HepG2 (cell line): ENCODE measurements around the gene CEBPB. TPM values are rescaled to one million over a fixed set of nuclear protein-coding genes. Genes with fewer than 3 reads are reported as not detected.

Experiments
- FOSL1 ChIP-seq: sonication (generic); formaldehyde crosslinking; IDR thresholded peaks from 2 replicates; pipeline ENCODE4 v1.9.0; 2021; ENCODE audit warnings: missing genetic modification reagents, borderline replicate concordance
- KIAA2018 ChIP-seq: sonication (generic); formaldehyde crosslinking; IDR thresholded peaks from 2 replicates; pipeline ENCODE4 v1.5.0; 2020; ENCODE audit warnings: mild to moderate bottlenecking, missing genetic modification reagents, borderline replicate concordance
- MTA1 ChIP-seq: sonication (generic); formaldehyde crosslinking; IDR thresholded peaks from 2 replicates; pipeline ENCODE4 v1.4.0; 2020; ENCODE audit warnings: missing genetic modification reagents, mild to moderate bottlenecking, borderline replicate concordance
- NFRKB ChIP-seq: fragments of 450-650 bp; IDR thresholded peaks from 2 replicates; pipeline ENCODE4 v1.6.1; 2017
- PCBP2 ChIP-seq: fragments of 200-400 bp; formaldehyde crosslinking; optimal IDR thresholded peaks from 2 replicates; pipeline ENCODE3; 2018; ENCODE audit warnings: low read length, low read depth; ENCODE audit not compliant: poor library complexity, severe bottlenecking
- POGZ ChIP-seq: sonication (generic); formaldehyde crosslinking; IDR thresholded peaks from 2 replicates; pipeline ENCODE4 v1.4.0; 2020; ENCODE audit warnings: mild to moderate bottlenecking, missing genetic modification reagents
- RBAK ChIP-seq: sonication (generic); formaldehyde crosslinking; IDR thresholded peaks from 2 replicates; pipeline ENCODE4 v1.5.1; 2020; ENCODE audit warnings: mild to moderate bottlenecking, missing genetic modification reagents
- SAP130 ChIP-seq: IDR thresholded peaks from 2 replicates; pipeline ENCODE4 v1.6.1; 2016; ENCODE audit warnings: low read depth
- SP1 ChIP-seq, 2 experiments: fragments of 450-650 bp in 1 of 2; sonication (generic) in 1 of 2; formaldehyde crosslinking in 1 of 2; IDR thresholded peaks; 2 replicates each; pipeline versions ENCODE4 v1.4.0 to v1.6.1; 2016 to 2020; ENCODE audit warnings: missing genetic modification reagents in 1 of 2
- ZNF382 ChIP-seq: sonication (generic); formaldehyde crosslinking; IDR thresholded peaks from 2 replicates; pipeline ENCODE4 v1.5.0; 2020; ENCODE audit warnings: missing genetic modification reagents, mild to moderate bottlenecking, borderline replicate concordance
- ZNF672 ChIP-seq: sonication (generic); formaldehyde crosslinking; IDR thresholded peaks from 2 replicates; pipeline ENCODE4 v1.8.1; 2022; ENCODE audit warnings: missing genetic modification reagents
- ZNF678 ChIP-seq: sonication (generic); formaldehyde crosslinking; IDR thresholded peaks from 2 replicates; pipeline ENCODE4 v1.4.0; 2020; ENCODE audit warnings: mild to moderate bottlenecking, missing genetic modification reagents
- polyA plus RNA-seq, 8 experiments: library from polyadenylated mRNA; depleted of rRNA in 3 of 8; stranded (reverse) in 7 of 8; unstranded in 1 of 8; fragments of >200 nt; fragmentation: Illumina TruSeq in 4 of 8; extraction: Trizol in 4 of 8; gene quantifications; 2 replicates each; pipeline versions ENCODE4 v1.2.1 to v1.2.3, GENCODE V29; 2011 to 2016; ENCODE audit warnings: low read depth in 4 of 8, missing spikeins in 1 of 8, mixed read lengths in 1 of 8; ENCODE audit not compliant: insufficient read depth in 1 of 8
- total RNA-seq, 5 experiments: library from RNA; depleted of rRNA; stranded (reverse); fragments of >200 nt; fragmentation: Illumina TruSeq; extraction: Trizol; gene quantifications; 2 replicates each; pipeline ENCODE4 v1.2.3, GENCODE V29; 2016; ENCODE audit warnings: low read depth in 1 of 5
- TF ChIP-seq, protein P1 (sequence below): conservative IDR thresholded peaks from 2 replicates; pipeline ENCODE4 v1.6.1; 2018; ENCODE audit warnings: missing genetic modification reagents
- TF ChIP-seq, protein P2 (sequence below): sonication (generic); formaldehyde crosslinking; IDR thresholded peaks from 2 replicates; pipeline ENCODE4 v1.5.0; 2020; ENCODE audit warnings: missing genetic modification reagents

CEBPB gene
- total and polyA plus RNA-seq, 2 of the 13 experiments (the other 11 are each of a cell fraction or from before 2014, with no cell fraction given), result 18.5 to 28.2 TPM

- TF ChIP-seq PCBP2, result no peak
- no peak for TF ChIP-seq KIAA2018 (CRISPR knock-in tag)
- no peak for TF ChIP-seq RBAK (CRISPR knock-in tag)
- TF ChIP-seq, protein P1, sequence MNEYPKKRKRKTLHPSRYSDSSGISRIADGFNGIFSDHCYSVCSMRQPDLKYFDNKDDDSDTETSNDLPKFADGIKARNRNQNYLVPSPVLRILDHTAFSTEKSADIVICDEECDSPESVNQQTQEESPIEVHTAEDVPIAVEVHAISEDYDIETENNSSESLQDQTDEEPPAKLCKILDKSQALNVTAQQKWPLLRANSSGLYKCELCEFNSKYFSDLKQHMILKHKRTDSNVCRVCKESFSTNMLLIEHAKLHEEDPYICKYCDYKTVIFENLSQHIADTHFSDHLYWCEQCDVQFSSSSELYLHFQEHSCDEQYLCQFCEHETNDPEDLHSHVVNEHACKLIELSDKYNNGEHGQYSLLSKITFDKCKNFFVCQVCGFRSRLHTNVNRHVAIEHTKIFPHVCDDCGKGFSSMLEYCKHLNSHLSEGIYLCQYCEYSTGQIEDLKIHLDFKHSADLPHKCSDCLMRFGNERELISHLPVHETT (CRISPR knock-in tag), result no peak
- no peak for TF ChIP-seq ZNF672 (CRISPR knock-in tag)
- TF ChIP-seq, protein P2, sequence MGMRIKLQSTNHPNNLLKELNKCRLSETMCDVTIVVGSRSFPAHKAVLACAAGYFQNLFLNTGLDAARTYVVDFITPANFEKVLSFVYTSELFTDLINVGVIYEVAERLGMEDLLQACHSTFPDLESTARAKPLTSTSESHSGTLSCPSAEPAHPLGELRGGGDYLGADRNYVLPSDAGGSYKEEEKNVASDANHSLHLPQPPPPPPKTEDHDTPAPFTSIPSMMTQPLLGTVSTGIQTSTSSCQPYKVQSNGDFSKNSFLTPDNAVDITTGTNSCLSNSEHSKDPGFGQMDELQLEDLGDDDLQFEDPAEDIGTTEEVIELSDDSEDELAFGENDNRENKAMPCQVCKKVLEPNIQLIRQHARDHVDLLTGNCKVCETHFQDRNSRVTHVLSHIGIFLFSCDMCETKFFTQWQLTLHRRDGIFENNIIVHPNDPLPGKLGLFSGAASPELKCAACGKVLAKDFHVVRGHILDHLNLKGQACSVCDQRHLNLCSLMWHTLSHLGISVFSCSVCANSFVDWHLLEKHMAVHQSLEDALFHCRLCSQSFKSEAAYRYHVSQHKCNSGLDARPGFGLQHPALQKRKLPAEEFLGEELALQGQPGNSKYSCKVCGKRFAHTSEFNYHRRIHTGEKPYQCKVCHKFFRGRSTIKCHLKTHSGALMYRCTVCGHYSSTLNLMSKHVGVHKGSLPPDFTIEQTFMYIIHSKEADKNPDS, result no peak
- TF ChIP-seq MTA1 (CRISPR knock-in tag), result no peak
- TF ChIP-seq SAP130, result no peak
- TF ChIP-seq SP1 (IDR thresholded peaks at IDR 0.05), result no peak
- no peak for TF ChIP-seq SP1 (CRISPR knock-in tag; IDR thresholded peaks at IDR 0.05)
- no peak for TF ChIP-seq POGZ
- TF ChIP-seq NFRKB, result no peak
- no peak for TF ChIP-seq ZNF678 (CRISPR knock-in tag)
- no peak for TF ChIP-seq ZNF382
- no peak for TF ChIP-seq FOSL1 (CRISPR knock-in tag)
These were observed 38.1 kb upstream of the CEBPB start (continued) for GRCh38 chr20:50152394-50153152.
